ENCODE data around the gene KRT13.

DNA sequence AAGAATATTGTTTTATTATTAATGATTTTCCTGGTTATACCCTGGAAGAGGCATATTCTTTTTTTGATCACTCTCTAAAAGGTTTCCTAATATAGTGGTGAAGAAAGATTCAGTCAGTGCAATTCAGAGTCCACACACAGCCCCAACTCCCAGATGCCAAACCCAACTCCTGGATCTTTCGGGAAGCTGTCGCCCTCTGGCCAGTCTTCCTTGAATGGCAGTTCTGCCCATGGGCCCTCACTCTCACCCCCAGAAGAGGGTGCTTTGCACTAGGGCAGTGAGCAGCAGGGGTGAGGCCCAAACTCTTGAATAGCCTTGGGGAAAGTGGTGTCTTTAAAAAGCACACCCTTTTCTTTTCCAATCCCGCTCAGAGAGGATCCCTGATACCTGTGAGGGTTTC lies 49.2 kb downstream of the KRT13 start:
- no peak for TF ChIP-seq GATA3 (IDR thresholded peaks at IDR 0.05; ENCODE audit: low read depth, low read length)
- no peak for TF ChIP-seq GATA2 (IDR thresholded peaks at IDR 0.05; ENCODE audit: low read depth, low read length)

All from SH-SY5Y (cell line).